WTC11 (cell line): ENCODE data around the gene MTARC1.

Experiments used
- CTCF ChIP-seq: fragments of 200-600 bp; IDR thresholded peaks from 2 replicates; pipeline ENCODE4 v1.8.0; 2022; ENCODE audit warnings: antibody characterized with exemption
- FOXJ3 ChIP-seq: sonication (generic); formaldehyde crosslinking; IDR thresholded peaks from 2 replicates; pipeline ENCODE4 v1.9.0; 2021; ENCODE audit warnings: missing genetic modification reagents, mild to moderate bottlenecking, borderline replicate concordance
- MAX ChIP-seq: sonication (generic); formaldehyde crosslinking; IDR thresholded peaks from 2 replicates; pipeline ENCODE4 v1.8.0; 2022; ENCODE audit warnings: mild to moderate bottlenecking, missing genetic modification reagents
- NFE2L1 ChIP-seq: sonication (generic); formaldehyde crosslinking; IDR thresholded peaks from 2 replicates; pipeline ENCODE4 v1.8.1; 2023; ENCODE audit warnings: missing genetic modification reagents
- NR3C1 ChIP-seq: sonication (generic); formaldehyde crosslinking; conservative IDR thresholded peaks from 2 replicates; pipeline ENCODE4 v1.8.1; 2023; ENCODE audit warnings: low read depth, mild to moderate bottlenecking, missing genetic modification reagents
- TCF7 ChIP-seq: sonication (generic); formaldehyde crosslinking; IDR thresholded peaks from 2 replicates; pipeline ENCODE4 v1.8.0; 2022; ENCODE audit warnings: mild to moderate bottlenecking, low read depth, missing genetic modification reagents, moderate library complexity
- USF2 ChIP-seq: sonication (generic); formaldehyde crosslinking; IDR thresholded peaks from 2 replicates; pipeline ENCODE4 v1.8.1; 2023; ENCODE audit warnings: mild to moderate bottlenecking, missing genetic modification reagents, moderate library complexity
- ZMAT4 ChIP-seq: fragments of 250-450 bp; sonication (Bioruptor Pico); IDR thresholded peaks from 2 replicates; pipeline ENCODE4 v1.9.0; 2021; ENCODE audit warnings: mild to moderate bottlenecking
- ZNF138 ChIP-seq: sonication (generic); formaldehyde crosslinking; conservative IDR thresholded peaks from 2 replicates; pipeline ENCODE4 v1.8.1; 2022; ENCODE audit warnings: mild to moderate bottlenecking, moderate library complexity, missing genetic modification reagents
- ZNF423 ChIP-seq: fragments of 250-450 bp; sonication (Bioruptor Pico); IDR thresholded peaks from 2 replicates; pipeline ENCODE4 v2.1.2; 2022; ENCODE audit warnings: mild to moderate bottlenecking, moderate library complexity
- ZNF512 ChIP-seq: sonication (generic); formaldehyde crosslinking; IDR thresholded peaks from 2 replicates; pipeline ENCODE4 v1.8.1; 2022; ENCODE audit warnings: missing genetic modification reagents, borderline replicate concordance

- TF ChIP-seq USF2 (no peak), MAX (CRISPR knock-in tag) (no peak), NR3C1 (CRISPR knock-in tag) (no peak), ZNF138 (CRISPR knock-in tag) (no peak), ZNF512 (CRISPR knock-in tag) (no peak), CTCF (no peak), TCF7 (CRISPR knock-in tag) (no peak), ZMAT4 (CRISPR knock-in tag) (no peak), FOXJ3 (CRISPR knock-in tag) (no peak), NFE2L1 (CRISPR knock-in tag) (no peak), ZNF423 (CRISPR knock-in tag) (no peak)
Observed at GRCh38 chr1:220828179-220828490, 41.4 kb downstream of the MTARC1 start.
